GM23338 (cell line): Measurements from ENCODE around the gene RAMAC. TPM values are rescaled to one million over a fixed set of nuclear protein-coding genes. Genes with fewer than 3 reads are reported as not detected.
"Not testable (repeated sequence)": the region's sequence is repeated elsewhere in the genome, so short reads cannot be mapped to it uniquely, and the experiment has no call there.

Experiments used
- ATAC-seq: fragments of 200-7000 bp; cut with Tn5 transposase; 3 replicates; pipeline ENCODE4 v1.9.1; 2020
- DNase-seq: peaks from one replicate; pipeline ENCODE4 v3.0.0-alpha.2; 2015; ENCODE audit warnings: low spot score
- H2AFZ ChIP-seq: fragments of 200-600 bp; sonication (generic); 2 replicates; pipeline ENCODE4 v1.8.0; 2016; ENCODE audit warnings: antibody characterized with exemption, mild to moderate bottlenecking, moderate library complexity
- H3F3A ChIP-seq: fragments of 200-600 bp; sonication (generic); replicated peaks from 2 replicates; pipeline ENCODE4 v1.8.0; 2017; ENCODE audit warnings: antibody characterized with exemption, mixed run types, low read depth
- H3K27ac ChIP-seq: fragments of 200-600 bp; sonication (generic); 2 replicates; pipeline ENCODE4 v1.6.1; 2016; ENCODE audit warnings: low read depth
- H3K27me3 ChIP-seq: fragments of 200-600 bp; sonication (generic); 2 replicates; pipeline ENCODE4 v1.8.0; 2016; ENCODE audit warnings: mild to moderate bottlenecking, mixed run types, moderate library complexity; ENCODE audit not compliant: insufficient read depth
- H3K36me3 ChIP-seq: fragments of 200-600 bp; sonication (generic); 2 replicates; pipeline ENCODE4 v1.8.0; 2016; ENCODE audit warnings: mild to moderate bottlenecking; ENCODE audit not compliant: insufficient read depth
- H3K4me1 ChIP-seq: fragments of 200-600 bp; sonication (generic); 2 replicates; pipeline ENCODE4 v1.8.0; 2016; ENCODE audit warnings: mild to moderate bottlenecking, moderate library complexity; ENCODE audit not compliant: insufficient read depth
- H3K4me2 ChIP-seq: fragments of 200-600 bp; sonication (generic); 2 replicates; pipeline ENCODE4 v1.7.1; 2017; ENCODE audit warnings: mixed run types
- H3K4me3 ChIP-seq: fragments of 200-600 bp; sonication (generic); 2 replicates; pipeline ENCODE4 v1.6.1; 2016; ENCODE audit warnings: mixed run types
- H3K79me2 ChIP-seq: fragments of 200-600 bp; sonication (generic); replicated peaks from 2 replicates; pipeline ENCODE4 v1.8.0; 2017; ENCODE audit warnings: mild to moderate bottlenecking; ENCODE audit not compliant: insufficient read depth
- H3K9me2 ChIP-seq: fragments of 200-600 bp; sonication (generic); 2 replicates; pipeline ENCODE4 v1.8.0; 2017; ENCODE audit not compliant: insufficient read depth
- H4K20me1 ChIP-seq: fragments of 200-600 bp; sonication (generic); replicated peaks from 2 replicates; pipeline ENCODE4 v1.8.0; 2017; ENCODE audit warnings: mild to moderate bottlenecking; ENCODE audit not compliant: insufficient read depth
- H3K27ac Mint-ChIP-seq: 2 replicates; pipeline ENCODE4 v1.8.0; 2020; ENCODE audit warnings: inconsistent platforms, mild to moderate bottlenecking, moderate library complexity, mixed read lengths
- H3K27me3 Mint-ChIP-seq: 3 replicates; pipeline ENCODE4 v1.8.0; 2022; ENCODE audit warnings: low read depth, mild to moderate bottlenecking, moderate library complexity, mixed read lengths, inconsistent platforms; ENCODE audit not compliant: insufficient read depth, poor library complexity
- H3K36me3 Mint-ChIP-seq: 3 replicates; pipeline ENCODE4 v1.8.0; 2021; ENCODE audit warnings: low read depth, mild to moderate bottlenecking, inconsistent platforms, moderate library complexity, mixed read lengths
- H3K4me1 Mint-ChIP-seq: 3 replicates; pipeline ENCODE4 v1.8.0; 2020; ENCODE audit warnings: mild to moderate bottlenecking, inconsistent platforms, mixed read lengths
- H3K4me3 Mint-ChIP-seq: 3 replicates; pipeline ENCODE4 v1.8.0; 2021; ENCODE audit warnings: moderate library complexity, mild to moderate bottlenecking, inconsistent platforms, mixed read lengths
- H3K9me3 Mint-ChIP-seq: 3 replicates; pipeline ENCODE4 v1.8.0; 2020; ENCODE audit warnings: moderate library complexity, mild to moderate bottlenecking, inconsistent platforms, mixed read lengths
- CTCF ChIP-seq, 2 experiments: fragments of 200-600 bp in 1 of 2; sonication (generic) in 1 of 2; conservative IDR thresholded peaks; 2 replicates each; pipeline versions ENCODE4 v1.5.1 to v1.6.1; 2016 to 2017; ENCODE audit warnings: antibody characterized with exemption in 2 of 2, low read depth in 2 of 2, mild to moderate bottlenecking in 2 of 2, moderate library complexity in 1 of 2
- REST ChIP-seq: IDR thresholded peaks from one replicate; pipeline ENCODE4 v1.6.1; 2018; ENCODE audit warnings: antibody characterized with exemption; ENCODE audit not compliant: unreplicated experiment
- polyA plus RNA-seq: library from polyadenylated mRNA; unstranded; fragments of >200 nt; fragmentation: Nextera tagmentation; extraction: Ambion mirVana; gene quantifications from 2 replicates; pipeline ENCODE4 v1.2.1, GENCODE V29; 2016
- total RNA-seq: library from RNA; depleted of rRNA; stranded (reverse); fragments of >200 nt; shearing (Covaris generic); gene quantifications from 2 replicates; pipeline ENCODE4 v1.2.3, GENCODE V29; 2014

Gene RAMAC
- total and polyA plus RNA-seq, 2 experiments from 2014 or later: 27.4 to 58.6 TPM

GRCh38 chr15:82999905-83000671 lies 14.1 kb downstream of the RAMAC start:
- DNase-seq: peak; percentile 75
- Mint-ChIP-seq H3K27me3 (peaks cover 4% of the 10 kb centered on the region), H3K4me1 (peaks cover 5% of the 10 kb centered on the region; the same call in 1 of the 3 replicates), H3K9me3 (peaks cover 5% of the 10 kb centered on the region; the same call in 2 of the 3 replicates), H3K27ac (no peak overlapping the region), H3K4me3 (no peak overlapping the region; the same call in 2 of the 3 replicates), H3K36me3 (peaks cover 13% of the 10 kb centered on the region; the same call in 2 of the 3 replicates)
- Histone ChIP-seq H4K20me1 (no peaks in the 10 kb centered on the region; the same call in 1 of the 2 replicates), H3K9me2 (no peaks in the 10 kb centered on the region), H3F3A (no peaks in the 10 kb centered on the region), H3K4me1 (no peaks in the 10 kb centered on the region), H3K27me3 (no peaks in the 10 kb centered on the region), H3K4me2 (no peak overlapping the region), H3K27ac (no peak overlapping the region), H2AFZ (no peak overlapping the region), H3K79me2 (no peaks in the 10 kb centered on the region), H3K4me3 (no peak overlapping the region), H3K36me3 (no peaks in the 10 kb centered on the region; the same call in 1 of the 2 replicates)
- TF ChIP-seq REST (no peak), CTCF (conservative IDR thresholded peaks at IDR 0.05; ENCODE audit: low read depth in 2 of 2) (peak; percentile 64 to 77)
- ATAC-seq: peak; percentile 87

- not testable (repeated sequence) for H2AFZ ChIP-seq, H3K4me3 ChIP-seq, H3K36me3 ChIP-seq, DNase-seq, H3K9me3 Mint-ChIP-seq, H3K27ac Mint-ChIP-seq, H3K9me2 ChIP-seq, H3K27me3 ChIP-seq, H4K20me1 ChIP-seq, H3K4me1 Mint-ChIP-seq, H3F3A ChIP-seq, H3K4me2 ChIP-seq, H3K27me3 Mint-ChIP-seq, H3K4me3 Mint-ChIP-seq, H3K79me2 ChIP-seq, H3K4me1 ChIP-seq, H3K27ac ChIP-seq, ATAC-seq
- peaks cover 14% of the 10 kb centered on the region; the same call in 2 of the 3 replicates for H3K36me3 Mint-ChIP-seq
Measured at GRCh38 chr15:83000672-83001031, 14.6 kb downstream of the RAMAC start.
